IMR-90 (cell line): ENCODE results near the gene NAP1L1. TPM values are rescaled to one million over a fixed set of nuclear protein-coding genes. Genes with fewer than 3 reads are reported as not detected.

Experiments
- ATAC-seq: fragments of 200-7000 bp; cut with Tn5 transposase; 2 replicates; pipeline ENCODE4 v1.9.1; 2020; ENCODE audit warnings: low read depth, mild to moderate bottlenecking, moderate library complexity
- BruUV-seq: library from RNA; stranded (reverse); fragments of 400-500 nt; replicated peaks from 2 replicates; lab custom pipeline; 2021; lab: Mats Ljungman, UMichigan
- CTCF ChIA-PET: fragments of 300-600 bp; formaldehyde crosslinking; extraction: SDS; loops from one replicate; lab custom pipeline; 2021; ENCODE audit warnings: antibody characterized with exemption; lab: Yijun Ruan, JAX
- POLR2A ChIA-PET: fragments of 300-600 bp; sonication (Branson Sonifier 250); formaldehyde crosslinking; loops from one replicate; lab custom pipeline; 2022; ENCODE audit warnings: antibody characterized with exemption; ENCODE audit not compliant: unreplicated experiment; lab: Charles Lee
- DNase-seq: peaks from one replicate; pipeline ENCODE4 v3.0.0; 2013
- H2AFZ ChIP-seq: replicated peaks from 2 replicates; pipeline ENCODE3; 2013; ENCODE audit warnings: low read length, mild to moderate bottlenecking; ENCODE audit not compliant: poor library complexity
- H2AK5ac ChIP-seq: 2 replicates; pipeline ENCODE4 v1.6.1; 2013; ENCODE audit warnings: low read depth, low read length, inconsistent platforms
- H2AK9ac ChIP-seq: replicated peaks from 2 replicates; pipeline ENCODE3; 2013; ENCODE audit warnings: mild to moderate bottlenecking, low read depth, low read length, moderate library complexity; ENCODE audit not compliant: poor library complexity
- H2BK120ac ChIP-seq: 2 replicates; pipeline ENCODE4 v1.6.1; 2013; ENCODE audit warnings: low read depth, low read length, inconsistent platforms
- H2BK15ac ChIP-seq: 3 replicates; pipeline ENCODE4 v1.6.1; 2013; ENCODE audit warnings: low read depth, low read length, inconsistent platforms
- H2BK20ac ChIP-seq: 2 replicates; pipeline ENCODE4 v1.6.1; 2013; ENCODE audit warnings: low read depth, mild to moderate bottlenecking, inconsistent platforms, low read length, moderate library complexity
- H2BK5ac ChIP-seq: 2 replicates; pipeline ENCODE4 v1.6.1; 2013; ENCODE audit warnings: mild to moderate bottlenecking, low read depth, low read length, inconsistent platforms; ENCODE audit not compliant: poor library complexity, severe bottlenecking
- H3K14ac ChIP-seq: replicated peaks from 2 replicates; pipeline ENCODE4 v1.6.1; 2013; ENCODE audit warnings: low read depth, low read length, inconsistent platforms
- H3K18ac ChIP-seq: 2 replicates; pipeline ENCODE4 v1.6.1; 2013; ENCODE audit warnings: low read depth, low read length, control low read depth
- H3K23ac ChIP-seq: 2 replicates; pipeline ENCODE4 v1.6.1; 2013; ENCODE audit warnings: low read depth, low read length, inconsistent platforms
- H3K27ac ChIP-seq: 2 replicates; pipeline ENCODE4 v1.5.1; 2013; ENCODE audit warnings: mild to moderate bottlenecking, control low read depth, low read length; ENCODE audit not compliant: insufficient read depth
- H3K27me3 ChIP-seq: 2 replicates; pipeline ENCODE4 v1.6.1; 2013; ENCODE audit warnings: low read length; ENCODE audit not compliant: control insufficient read depth, insufficient read depth
- H3K36me3 ChIP-seq: 2 replicates; pipeline ENCODE4 v1.6.1; 2013; ENCODE audit warnings: low read length, mixed read lengths; ENCODE audit not compliant: control insufficient read depth, insufficient read depth
- H3K4ac ChIP-seq: 2 replicates; pipeline ENCODE4 v1.6.1; 2013; ENCODE audit warnings: low read depth, low read length, inconsistent platforms
- H3K4me1 ChIP-seq: 2 replicates; pipeline ENCODE4 v1.6.1; 2013; ENCODE audit warnings: low read length, mixed read lengths; ENCODE audit not compliant: control insufficient read depth, insufficient read depth
- H3K4me2 ChIP-seq: 2 replicates; pipeline ENCODE4 v1.6.1; 2013; ENCODE audit warnings: low read depth, mild to moderate bottlenecking, control low read depth, low read length, moderate library complexity
- H3K4me3 ChIP-seq: 2 replicates; pipeline ENCODE4 v1.5.1; 2013; ENCODE audit warnings: low read depth, mild to moderate bottlenecking, control low read depth, low read length, moderate library complexity; ENCODE audit not compliant: insufficient read depth
- H3K56ac ChIP-seq: 2 replicates; pipeline ENCODE4 v1.6.1; 2013; ENCODE audit warnings: low read length, inconsistent platforms; ENCODE audit not compliant: insufficient read depth; ENCODE audit errors: extremely low read depth
- H3K79me1 ChIP-seq, 2 experiments: 2 replicates each; pipeline ENCODE4 v1.6.1; 2013; ENCODE audit warnings: low read length in 2 of 2, inconsistent platforms in 1 of 2, low read depth in 1 of 2
- H3K9ac ChIP-seq: 2 replicates; pipeline ENCODE4 v1.6.1; 2013; ENCODE audit warnings: low read depth, low read length, control low read depth
- H3K9me1 ChIP-seq: 2 replicates; pipeline ENCODE4 v1.6.1; 2013; ENCODE audit warnings: low read length, inconsistent platforms; ENCODE audit not compliant: insufficient read depth
- H3K9me3 ChIP-seq: 2 replicates; pipeline ENCODE4 v1.6.1; 2013; ENCODE audit warnings: low read length; ENCODE audit not compliant: control insufficient read depth, insufficient read depth
- H4K20me1 ChIP-seq: 2 replicates; pipeline ENCODE4 v1.6.1; 2013; ENCODE audit warnings: low read length, inconsistent platforms; ENCODE audit not compliant: insufficient read depth
- H4K5ac ChIP-seq: 2 replicates; pipeline ENCODE4 v1.6.1; 2013; ENCODE audit warnings: mild to moderate bottlenecking, low read depth, low read length, control low read depth
- H4K8ac ChIP-seq, 2 experiments: 2 replicates each; pipeline ENCODE4 v1.6.1; 2013; ENCODE audit warnings: low read depth in 2 of 2, low read length in 2 of 2, control low read depth in 1 of 2, inconsistent platforms in 1 of 2
- H4K91ac ChIP-seq: 2 replicates; pipeline ENCODE4 v1.6.1; 2013; ENCODE audit warnings: low read depth, low read length, inconsistent platforms; ENCODE audit not compliant: insufficient read depth
- SMC3 ChIP-seq: fragments of 150-350 bp; IDR thresholded peaks from 2 replicates; pipeline ENCODE4 v1.6.1; 2016; ENCODE audit warnings: low read depth, mild to moderate bottlenecking, antibody characterized with exemption, low read length, moderate library complexity
- WGBS, 2 experiments: methylation state at CpG; one replicate each; pipeline versions ENCODE4 v1.1.5 to v1.1.7; 2013; ENCODE audit warnings: missing lambda C conversion rate in 2 of 2; ENCODE audit not compliant: insufficient read length in 1 of 2; ENCODE audit errors: extremely low coverage in 2 of 2; 5-methylcytosine and 5-hydroxymethylcytosine counted together
- dilution Hi-C: fragments of 300-500 bp; cut with HindIII; formaldehyde crosslinking; loops from one replicate; pipeline ENCODE4 v1.14.3; 2018; ENCODE audit warnings: low sequenced_read_pairs; ENCODE audit not compliant: unreplicated experiment
- in situ Hi-C: fragments of 300-500 bp; cut with MboI; formaldehyde crosslinking; loops from 3 replicates; pipeline ENCODE4 v1.14.3; 2019; ENCODE audit warnings: low sequenced_read_pairs, inconsistent platforms, mixed read lengths
- intact Hi-C: fragments of 100-400 bp; cut with micrococcal nuclease; formaldehyde crosslinking; loops from 2 replicates; pipeline ENCODE4 v1.10.0; 2022
- polyA plus RNA-seq, 3 experiments: library from polyadenylated mRNA; depleted of rRNA; stranded (reverse); fragments of >200 nt; gene quantifications; 2 replicates each; pipeline ENCODE4 v1.2.3, GENCODE V29; 2012; ENCODE audit warnings: low replicate concordance in 1 of 3
- total RNA-seq: library from RNA; depleted of rRNA; stranded (reverse); fragments of >200 nt; gene quantifications from 2 replicates; pipeline ENCODE4 v1.2.3, GENCODE V29; 2012
- TF ChIP-seq, protein P1 (sequence below): conservative IDR thresholded peaks from 2 replicates; pipeline ENCODE4 v1.5.1; 2012; ENCODE audit warnings: mild to moderate bottlenecking, low read depth, low read length, improper control_type of control experiment

Gene NAP1L1
- total and polyA plus RNA-seq, 2 of the 4 experiments (the other 2 are of a cell fraction): 86.4 to 200 TPM

DNA sequence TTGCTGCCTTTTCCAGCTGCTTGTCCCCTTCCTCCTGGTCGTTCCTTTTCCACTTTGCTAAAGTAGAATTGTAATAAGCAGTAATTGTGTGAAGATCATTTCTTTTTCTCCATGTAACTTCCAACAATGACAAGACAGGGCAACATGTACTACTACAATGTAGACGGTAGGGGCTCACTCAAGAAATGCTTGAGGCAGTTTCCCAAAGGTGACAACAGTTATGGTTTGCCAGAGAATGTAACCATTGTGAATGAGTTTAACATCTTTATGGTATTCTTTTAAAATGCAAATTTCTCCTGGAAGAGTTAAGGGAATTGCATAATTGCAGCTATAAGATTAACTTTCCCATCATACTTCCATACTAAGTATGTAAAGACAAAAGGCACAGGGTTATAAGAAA lies 29.1 kb downstream of the NAP1L1 start:
- Histone ChIP-seq H4K8ac (no peak overlapping the region), H2AK9ac (no peak overlapping the region), H4K20me1 (peaks cover 6% of the 10 kb centered on the region), H3K18ac (no peak overlapping the region), H2BK120ac (no peak overlapping the region), H2BK5ac (no peak overlapping the region), H3K9ac (no peak overlapping the region), H2BK15ac (no peak overlapping the region), H3K27ac (no peak overlapping the region), H2AFZ (no peak overlapping the region), H3K14ac (no peak overlapping the region), H3K23ac (peak overlapping the region; percentile 15; the same call in 1 of the 2 replicates), H3K4me1 (peaks cover 6% of the 10 kb centered on the region), H4K5ac (no peak overlapping the region), H3K9me1 (peaks cover 3% of the 10 kb centered on the region; the same call in 1 of the 2 replicates), H3K4me2 (no peak overlapping the region), H3K36me3 (peaks cover 52% of the 10 kb centered on the region), H2BK20ac (no peak overlapping the region), H3K4me3 (no peak overlapping the region), H2AK5ac (no peak overlapping the region), H3K79me1 (peaks cover 20 to 52% of the 10 kb centered on the region in 2 experiments; a peak in 3 of 4 replicates), H4K91ac (no peak overlapping the region), H3K56ac (no peak overlapping the region), H3K4ac (no peak overlapping the region), H3K9me3 (no peaks in the 10 kb centered on the region), H3K27me3 (no peaks in the 10 kb centered on the region)
- dilution Hi-C loops (no loop called here), intact Hi-C loops (loop anchor here (5.0 kb wide), 1 partner anchor 292 kb away; the partner anchor contains the start of gene BBS10), in situ Hi-C loops (loop anchor here (25.0 kb wide), 1 partner anchor 407 kb away; no protein-coding TSS in a partner anchor)
- ChIA-PET CTCF (no interaction called here), POLR2A (no interaction called here)
- DNase-seq: no peak
- TF ChIP-seq, protein P1, sequence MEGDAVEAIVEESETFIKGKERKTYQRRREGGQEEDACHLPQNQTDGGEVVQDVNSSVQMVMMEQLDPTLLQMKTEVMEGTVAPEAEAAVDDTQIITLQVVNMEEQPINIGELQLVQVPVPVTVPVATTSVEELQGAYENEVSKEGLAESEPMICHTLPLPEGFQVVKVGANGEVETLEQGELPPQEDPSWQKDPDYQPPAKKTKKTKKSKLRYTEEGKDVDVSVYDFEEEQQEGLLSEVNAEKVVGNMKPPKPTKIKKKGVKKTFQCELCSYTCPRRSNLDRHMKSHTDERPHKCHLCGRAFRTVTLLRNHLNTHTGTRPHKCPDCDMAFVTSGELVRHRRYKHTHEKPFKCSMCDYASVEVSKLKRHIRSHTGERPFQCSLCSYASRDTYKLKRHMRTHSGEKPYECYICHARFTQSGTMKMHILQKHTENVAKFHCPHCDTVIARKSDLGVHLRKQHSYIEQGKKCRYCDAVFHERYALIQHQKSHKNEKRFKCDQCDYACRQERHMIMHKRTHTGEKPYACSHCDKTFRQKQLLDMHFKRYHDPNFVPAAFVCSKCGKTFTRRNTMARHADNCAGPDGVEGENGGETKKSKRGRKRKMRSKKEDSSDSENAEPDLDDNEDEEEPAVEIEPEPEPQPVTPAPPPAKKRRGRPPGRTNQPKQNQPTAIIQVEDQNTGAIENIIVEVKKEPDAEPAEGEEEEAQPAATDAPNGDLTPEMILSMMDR: 0 out of 2 replicates have a peak, but pooled peaks have one; percentile 7
- TF ChIP-seq SMC3: no peak
- WGBS, 2 experiments: no CpG with 5 or more reads among the region's 2 CpGs
- no TSS peak for BruUV-seq
- ATAC-seq: no peak
